Uterus (tissue), 2 donors: ENCODE data around the gene IQCH.

Experiments
- CTCF ChIP-seq, 4 experiments: fragments of 200-600 bp in 2 of 4; fragments of 450-650 bp in 2 of 4; sonication (generic) in 2 of 4; IDR thresholded peaks; one replicate each; pipeline ENCODE4 v1.5.1; 2016 to 2019; ENCODE audit warnings: antibody characterized with exemption in 4 of 4, mild to moderate bottlenecking in 2 of 4, moderate library complexity in 1 of 4
- POLR2A ChIP-seq, 2 donors: fragments of 450-650 bp; IDR thresholded peaks; one replicate each; pipeline ENCODE4 v1.6.1; 2016; ENCODE audit warnings: antibody characterized with exemption in 2 of 2, mild to moderate bottlenecking in 1 of 2, moderate library complexity in 1 of 2

GRCh38 chr15:67422296-67422695 lies 167.7 kb downstream of the IQCH start:
- TF ChIP-seq POLR2A (IDR thresholded peaks at IDR 0.05) (no peak), CTCF (IDR thresholded peaks at IDR 0.05) (no peak)
